Hematopoietic multipotent progenitor cell treated with erythropoietin and hydrocortisone succinate and interleukin-3 and kit ligand, for 15 days (in vitro differentiated cells): ENCODE measurements around the gene ESR2.
"Not testable (repeated sequence)": the region's sequence is repeated elsewhere in the genome, so short reads cannot be mapped to it uniquely, and the experiment has no call there.

Experiments
- DNase-seq: peaks from one replicate; pipeline ENCODE4 v3.0.0-alpha.2; 2015; ENCODE audit warnings: low spot score

ESR2 gene

DNA sequence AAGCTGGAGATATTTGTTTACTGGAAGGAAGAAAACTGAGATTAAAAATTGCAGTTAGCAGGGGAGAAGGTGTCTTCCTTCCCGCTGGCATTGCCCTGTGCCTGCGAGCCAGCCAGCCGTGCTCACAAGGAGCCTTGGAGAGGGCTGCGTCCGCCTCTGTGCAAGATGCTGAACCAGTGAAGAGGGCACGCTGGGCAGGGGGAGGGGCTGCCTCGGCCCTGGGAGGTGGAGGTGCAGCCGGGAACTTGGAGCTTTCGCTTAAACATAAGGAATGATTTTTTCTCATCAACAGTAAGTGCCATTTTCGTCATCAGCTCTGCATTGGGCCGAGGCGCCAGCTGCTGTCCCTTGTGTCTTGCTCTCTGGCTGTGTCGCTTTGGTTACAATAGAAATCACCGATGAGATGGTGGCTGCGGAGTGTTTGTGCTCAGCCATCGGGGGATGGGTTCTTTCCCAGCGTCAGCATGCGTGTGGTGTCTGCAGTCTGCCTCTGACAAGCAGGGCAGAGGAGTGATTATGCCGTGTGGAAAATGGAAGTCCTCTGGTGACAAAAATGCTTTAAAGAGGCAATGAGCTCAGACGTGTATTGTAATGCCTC lies 97.3 kb downstream of the ESR2 start:
- no peak for DNase-seq

DNA sequence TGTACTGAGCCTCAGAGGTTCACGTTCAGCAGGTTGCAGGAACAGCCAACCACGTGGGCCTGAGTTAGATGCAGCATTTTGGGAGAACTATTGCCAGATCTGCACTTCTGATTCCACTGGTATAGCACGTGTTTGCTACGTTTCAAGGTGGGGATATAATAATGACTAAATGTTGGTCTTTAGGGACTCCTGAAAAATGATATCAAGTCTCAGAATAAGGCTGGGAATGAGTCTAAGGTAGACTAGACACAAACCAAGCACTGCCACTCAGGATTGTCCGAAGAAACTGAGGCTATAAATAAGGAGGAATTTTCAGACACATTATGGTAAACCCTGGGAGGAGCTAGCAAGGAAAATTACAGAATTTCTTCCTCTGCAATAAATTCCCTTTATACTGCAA lies 98.1 kb downstream of the ESR2 start:
- DNase-seq: no peak

DNA sequence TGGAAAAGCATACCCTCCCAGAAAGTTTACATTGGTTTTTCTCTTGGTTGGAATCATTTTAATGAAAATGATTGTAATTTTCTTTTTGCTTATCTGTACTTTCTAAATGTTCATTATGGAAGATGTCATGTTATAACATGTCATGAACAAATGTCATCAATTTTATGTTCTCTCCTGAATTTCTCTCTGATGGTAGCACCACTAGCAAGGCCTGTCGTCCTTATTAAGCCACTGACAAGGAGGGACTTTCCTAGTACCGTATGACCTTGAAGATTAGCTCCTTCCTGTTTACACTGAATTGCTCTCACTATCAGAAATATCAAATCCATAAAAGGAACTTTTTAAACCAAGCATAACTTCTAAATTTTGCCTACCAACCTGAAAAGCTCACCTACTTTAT lies 99.0 kb downstream of the ESR2 start:
- DNase-seq: no peak

DNA sequence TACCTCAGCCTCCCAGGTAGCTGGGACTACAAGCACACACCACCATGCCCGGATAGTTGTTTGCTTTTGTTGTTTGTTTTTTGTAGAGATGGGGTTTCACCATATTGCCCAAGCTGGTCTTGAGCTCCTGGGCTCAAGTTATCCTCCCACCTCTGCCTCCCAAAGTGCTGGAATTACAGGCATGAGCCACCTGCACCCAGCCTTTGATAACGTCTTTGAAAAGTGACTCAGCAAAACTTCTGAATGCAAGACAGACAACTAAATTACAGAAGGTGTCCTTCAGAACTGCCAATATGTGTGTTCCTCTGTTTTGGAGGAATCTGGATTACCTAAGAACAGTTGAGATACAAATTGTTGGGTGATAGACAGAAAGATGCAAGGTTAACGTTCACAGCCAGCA lies 99.8 kb downstream of the ESR2 start:
- DNase-seq: no peak

DNA sequence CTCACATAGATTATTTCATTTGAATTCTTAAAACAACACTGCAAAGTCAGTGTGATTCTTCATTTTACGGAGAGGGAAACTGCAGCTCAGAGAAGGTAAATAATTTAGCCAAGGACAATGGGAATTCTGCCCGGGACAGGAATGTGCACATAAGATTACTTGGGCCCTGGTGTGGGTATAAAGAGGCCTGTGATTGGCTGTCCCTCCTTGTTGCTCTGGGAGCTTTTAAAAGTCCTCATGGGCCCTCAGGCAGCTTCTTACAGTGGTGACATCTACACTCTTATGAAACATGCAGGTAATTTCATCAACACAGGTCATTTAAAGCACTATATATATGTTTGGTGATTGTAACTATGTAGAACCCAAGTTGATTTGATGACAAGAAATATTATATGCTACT lies 100.3 kb downstream of the ESR2 start:
- no peak for DNase-seq

DNA sequence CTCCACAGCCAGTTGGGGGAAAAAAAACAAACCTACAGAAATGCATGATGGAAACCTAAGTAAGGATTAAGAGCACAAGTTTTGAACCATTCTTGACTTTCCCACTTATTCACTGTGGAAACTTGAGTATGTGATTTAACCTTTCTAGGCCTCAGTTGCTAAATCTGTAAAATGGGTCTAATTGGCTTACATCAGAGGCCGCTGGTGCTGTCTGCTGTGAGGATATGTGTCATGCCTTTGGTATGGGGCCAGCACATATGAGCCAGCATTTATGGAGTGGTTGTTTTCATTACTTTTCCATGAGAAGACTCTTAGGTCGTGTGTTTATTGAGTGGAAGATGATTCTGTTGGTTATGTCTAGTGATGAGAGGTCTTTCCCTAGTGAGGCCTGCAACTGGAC lies 102.4 kb downstream of the ESR2 start:
- DNase-seq: peak; percentile 10

DNA sequence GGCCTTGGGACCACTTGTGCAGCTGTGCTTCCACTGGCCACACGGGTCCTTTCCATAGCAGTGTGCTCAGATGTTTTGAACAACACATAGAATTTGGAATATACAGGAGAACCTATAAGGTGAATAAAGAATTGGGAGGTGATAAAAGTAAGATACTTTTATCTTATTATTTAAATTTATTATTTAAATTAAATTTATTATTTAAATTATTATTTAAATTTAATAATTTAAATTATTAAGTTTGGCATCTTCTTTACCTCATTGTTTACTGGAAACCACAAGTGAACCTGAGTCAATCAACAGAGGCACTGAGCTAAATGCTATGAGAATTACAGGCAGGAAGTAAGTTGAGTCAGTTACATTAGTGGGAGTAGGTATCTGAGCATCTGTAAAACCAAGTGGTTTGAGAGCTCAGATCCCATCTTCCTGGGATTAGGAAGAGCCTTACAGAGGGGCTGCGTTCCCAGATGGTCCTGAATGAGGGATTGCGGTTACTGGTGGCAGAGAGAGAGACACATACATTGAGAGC lies 103.1 kb downstream of the ESR2 start:
- no peak for DNase-seq

DNA sequence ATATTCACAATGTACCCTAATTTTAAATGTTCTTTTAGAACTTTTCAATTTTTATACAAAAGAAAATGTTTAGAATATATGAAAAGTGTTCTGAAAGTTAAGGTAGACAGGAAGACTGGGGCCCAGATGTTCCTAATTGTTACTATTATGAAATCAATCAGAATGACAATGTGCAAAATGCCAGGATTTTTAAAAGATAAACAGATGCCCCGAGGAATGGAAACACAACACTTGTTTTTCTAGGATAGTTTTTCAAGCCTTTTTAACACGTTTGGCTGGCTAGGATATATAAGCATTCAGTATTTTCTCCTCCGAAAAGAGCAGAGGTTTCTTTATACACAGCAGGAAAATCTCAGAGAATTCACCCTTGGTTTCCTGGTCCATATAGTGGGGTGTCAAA lies 106.8 kb downstream of the ESR2 start:
- no peak for DNase-seq

DNA sequence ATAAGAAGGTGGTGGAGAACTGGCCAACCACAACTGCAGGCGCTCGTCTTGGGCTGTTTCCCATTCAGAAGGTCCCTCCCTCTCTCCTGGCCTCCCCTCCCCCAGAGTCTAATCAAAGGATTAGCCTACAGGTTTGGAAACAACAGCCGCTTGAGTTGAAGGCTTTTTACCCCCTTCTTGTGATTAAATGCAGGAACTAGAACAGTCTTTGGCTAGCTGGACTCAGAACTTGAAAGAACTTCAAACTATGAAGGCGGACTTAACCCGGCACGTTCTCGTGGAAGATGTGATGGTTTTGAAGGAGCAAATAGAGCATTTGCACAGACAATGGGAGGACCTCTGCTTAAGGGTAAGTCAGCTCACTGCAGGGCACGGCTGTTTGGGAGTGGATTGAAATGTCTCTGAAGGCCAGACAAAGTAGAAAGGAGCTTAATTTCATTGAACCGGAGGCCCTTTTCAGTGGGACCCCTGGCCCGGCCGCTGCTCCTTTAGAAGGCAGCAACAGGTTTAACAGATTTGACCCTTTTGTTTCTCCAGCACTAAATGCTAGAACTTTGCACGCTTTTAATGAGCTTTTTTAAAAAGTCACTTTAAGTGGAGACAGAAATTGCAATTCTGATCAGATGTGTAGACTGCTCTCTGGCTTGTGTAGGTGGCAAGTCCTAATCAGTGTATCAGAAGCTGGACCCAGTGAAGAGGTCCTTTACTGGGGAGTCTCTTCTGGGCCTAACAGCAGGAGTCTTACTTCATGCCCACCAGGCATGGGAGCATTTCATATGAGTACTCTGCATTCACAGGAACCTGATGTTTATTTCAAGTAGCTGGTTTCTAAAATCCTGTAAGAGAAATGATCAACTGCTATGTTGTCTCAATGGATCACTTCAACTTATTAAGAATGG lies 107.7 kb downstream of the ESR2 start:
- no peak for DNase-seq

DNA sequence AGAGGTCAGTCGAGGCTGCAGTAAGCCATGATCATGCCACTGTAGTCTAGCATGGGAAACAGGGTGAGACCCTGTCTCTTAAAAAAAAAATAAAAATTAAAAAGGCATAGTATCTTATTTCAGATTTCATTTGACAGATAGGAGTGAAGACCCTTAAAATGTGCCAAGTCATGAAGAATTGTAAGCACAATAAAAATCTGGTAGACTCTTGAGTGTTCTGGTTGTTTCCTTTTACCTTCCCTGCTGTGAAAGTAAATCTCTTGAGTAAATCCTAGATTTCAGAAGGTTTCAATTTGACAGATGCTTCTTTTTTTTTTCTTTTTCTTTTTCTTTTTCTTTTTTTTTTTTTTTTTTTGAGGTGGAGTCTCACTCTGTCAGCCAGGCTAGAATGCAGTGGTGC lies 109.0 kb downstream of the ESR2 start:
- DNase-seq: no peak

DNA sequence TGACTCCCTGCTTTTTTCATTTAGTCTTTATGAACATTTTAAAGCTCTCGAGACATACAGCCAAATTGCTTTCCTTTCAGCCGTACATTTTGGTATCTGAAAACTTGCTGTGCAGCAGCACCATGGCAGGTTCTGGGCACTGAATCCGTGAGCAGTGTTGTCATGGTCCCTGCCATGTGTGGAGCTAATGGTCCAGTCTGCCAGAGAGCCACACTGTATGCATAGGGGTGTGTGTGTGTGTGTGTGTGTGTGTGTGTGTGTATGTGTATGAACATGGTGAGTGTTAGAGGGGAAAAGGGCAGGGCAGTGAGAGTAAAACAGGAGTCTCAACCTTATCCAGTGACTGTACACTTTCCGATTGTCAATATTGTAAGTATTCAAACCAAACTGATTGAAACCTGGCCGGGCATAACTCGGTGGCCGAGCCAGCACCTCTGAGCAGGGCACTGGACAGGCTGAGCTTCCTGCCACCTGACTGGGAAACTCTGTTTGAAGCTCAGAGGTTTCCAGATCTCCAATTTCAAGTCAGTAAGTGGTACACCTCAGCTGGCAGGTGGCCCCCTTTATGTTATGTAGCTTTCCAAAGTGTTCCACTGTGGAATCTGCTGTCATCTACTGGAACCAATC lies 110.0 kb downstream of the ESR2 start:
- DNase-seq: no peak

DNA sequence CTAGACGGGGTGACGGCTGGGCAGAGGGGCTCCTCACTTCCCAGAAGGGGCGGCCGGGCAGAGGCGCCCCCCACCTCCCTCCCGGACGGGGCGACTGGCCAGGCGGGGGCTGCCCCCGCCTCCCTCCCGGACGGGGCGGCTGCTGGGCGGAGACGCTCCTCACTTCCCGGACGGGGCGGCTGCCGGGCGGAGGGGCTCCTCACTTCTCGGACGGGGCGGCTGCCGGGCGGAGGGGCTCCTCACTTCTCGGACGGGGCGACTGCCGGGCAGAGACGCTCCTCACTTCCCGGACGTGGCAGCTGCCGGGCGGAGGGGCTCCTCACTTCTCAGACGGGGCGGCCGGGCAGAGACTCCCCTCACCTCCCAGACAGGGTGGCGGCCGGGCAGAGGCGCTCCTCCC lies 111.3 kb downstream of the ESR2 start:
- not testable (repeated sequence) for DNase-seq

DNA sequence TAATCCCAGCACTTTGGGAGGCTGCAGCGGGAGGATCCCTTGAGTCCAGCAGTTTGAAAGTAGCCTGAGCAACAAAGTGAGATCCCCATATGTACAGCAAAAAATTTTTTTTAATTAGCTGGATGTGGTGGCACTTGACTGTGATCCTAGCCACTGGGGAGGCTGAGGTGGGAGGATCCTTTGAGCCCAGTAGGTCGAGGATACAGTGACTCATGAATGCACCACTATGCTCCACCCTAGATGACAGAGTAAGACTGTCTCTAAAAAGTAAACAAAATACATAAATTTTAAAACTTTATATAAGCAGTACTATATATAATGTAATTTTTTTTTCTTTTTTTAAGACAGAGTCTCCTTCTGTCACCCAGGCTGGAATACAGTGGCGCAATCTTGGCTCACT lies 115.4 kb downstream of the ESR2 start:
- DNase-seq: peak; percentile 12

DNA sequence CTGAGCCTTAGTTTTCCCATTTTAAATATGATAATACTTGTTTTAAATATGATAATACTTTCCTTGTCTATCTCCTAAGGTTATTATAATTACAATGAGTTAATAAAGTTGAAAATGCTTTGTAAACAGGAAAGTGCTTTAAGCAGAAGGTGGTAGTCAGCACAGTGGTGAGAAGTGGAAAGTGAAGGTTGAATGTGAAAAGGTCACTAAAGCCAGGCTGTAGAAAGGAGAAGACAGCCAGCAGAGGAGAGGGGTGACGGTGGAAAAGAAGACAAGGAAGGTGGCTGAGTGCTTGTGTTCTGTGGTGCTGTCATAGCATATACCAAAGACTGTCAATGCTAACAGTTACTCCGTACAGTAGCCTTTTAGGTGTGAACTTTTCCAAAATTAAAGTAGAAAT lies 117.8 kb downstream of the ESR2 start:
- DNase-seq: no peak

DNA sequence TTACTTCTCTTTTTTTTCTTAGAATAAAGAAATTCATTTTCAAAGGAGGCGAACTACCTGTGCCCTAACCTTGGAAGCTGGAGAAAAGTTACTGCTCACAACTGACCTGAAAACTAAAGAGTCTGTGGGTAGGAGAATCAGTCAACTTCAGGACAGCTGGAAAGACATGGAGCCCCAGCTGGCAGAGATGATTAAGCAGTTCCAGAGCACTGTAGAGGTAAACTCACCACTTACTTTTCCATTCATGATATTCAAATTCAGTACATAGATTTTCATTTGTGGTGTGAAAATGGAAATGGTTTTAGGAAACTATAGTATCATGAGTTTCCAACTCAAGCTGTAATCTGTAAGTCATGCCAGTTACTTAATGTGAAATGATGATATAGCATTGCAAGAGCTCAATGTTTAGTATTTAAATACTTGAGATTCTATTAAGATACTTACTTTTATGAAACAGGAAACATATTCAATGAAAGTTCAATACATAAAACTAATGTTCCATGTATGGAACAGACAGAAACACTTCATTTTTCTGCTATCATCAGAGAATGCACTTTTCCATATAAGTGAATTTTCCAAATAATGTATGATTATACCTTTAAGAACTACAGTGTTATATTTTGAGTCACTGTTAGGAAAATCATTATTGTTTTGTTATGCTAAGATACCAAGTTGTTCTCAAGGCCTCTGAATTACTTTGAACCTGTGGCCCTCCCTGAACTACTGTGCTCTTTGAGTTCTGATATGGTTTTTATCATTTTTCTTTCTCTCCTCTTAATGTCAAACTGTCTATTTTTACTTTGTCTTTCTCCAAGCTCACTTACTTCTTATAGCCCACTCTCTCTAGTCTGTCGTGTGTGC lies 119.0 kb downstream of the ESR2 start:
- no peak for DNase-seq

DNA sequence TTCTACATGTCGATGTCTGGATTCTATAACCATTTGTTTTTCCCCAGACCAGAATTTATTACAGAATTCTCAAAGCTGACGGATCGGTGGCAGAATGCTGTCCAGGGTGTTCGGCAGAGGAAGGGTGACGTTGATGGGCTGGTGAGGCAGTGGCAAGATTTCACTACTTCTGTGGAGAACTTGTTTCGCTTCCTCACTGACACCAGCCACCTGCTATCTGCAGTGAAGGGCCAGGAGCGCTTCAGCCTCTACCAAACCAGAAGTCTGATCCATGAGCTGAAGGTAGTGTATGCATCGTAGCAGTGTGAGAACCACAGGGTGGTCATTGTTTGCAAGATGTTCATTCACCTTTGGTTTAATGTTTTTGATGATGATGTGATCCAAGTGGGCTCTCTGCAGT lies 124.0 kb downstream of the ESR2 start:
- no peak for DNase-seq

DNA sequence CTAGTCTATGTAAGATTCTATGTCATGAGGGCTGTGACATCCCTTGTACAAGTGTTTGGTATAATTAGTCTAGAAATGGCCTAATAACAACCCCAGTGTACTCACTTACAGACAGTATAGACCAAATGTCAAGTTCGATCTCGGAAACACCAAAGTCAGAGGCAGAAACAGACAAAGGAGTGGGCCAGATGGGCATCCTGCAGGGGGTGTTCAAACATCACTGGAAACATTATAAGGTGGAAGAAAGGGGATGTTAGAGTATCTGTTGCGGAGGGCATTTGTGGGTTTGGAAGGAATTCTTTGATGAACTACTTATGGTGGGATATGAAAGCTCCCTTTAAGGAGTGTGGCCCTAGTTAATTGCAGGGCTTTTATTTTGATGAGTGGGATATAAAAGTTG lies 134.6 kb downstream of the ESR2 start:
- DNase-seq: no peak

DNA sequence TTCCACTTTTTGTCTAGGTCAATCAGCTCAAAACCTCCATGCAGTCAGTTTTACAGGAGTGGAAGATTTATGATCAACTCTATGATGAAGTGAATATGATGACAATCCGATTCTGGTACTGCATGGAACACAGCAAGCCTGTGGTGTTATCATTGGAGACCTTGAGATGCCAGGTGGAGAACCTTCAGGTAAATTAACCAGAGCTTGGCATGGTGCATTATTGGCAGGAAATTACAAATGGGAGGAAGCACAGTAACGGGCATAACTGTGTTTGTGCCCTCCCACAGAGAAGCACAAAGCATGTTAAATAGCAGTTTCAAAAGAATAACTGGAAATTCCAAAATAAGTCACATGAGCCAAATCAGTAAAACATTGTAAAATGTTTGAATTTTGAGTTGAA lies 135.6 kb downstream of the ESR2 start:
- DNase-seq: no peak

DNA sequence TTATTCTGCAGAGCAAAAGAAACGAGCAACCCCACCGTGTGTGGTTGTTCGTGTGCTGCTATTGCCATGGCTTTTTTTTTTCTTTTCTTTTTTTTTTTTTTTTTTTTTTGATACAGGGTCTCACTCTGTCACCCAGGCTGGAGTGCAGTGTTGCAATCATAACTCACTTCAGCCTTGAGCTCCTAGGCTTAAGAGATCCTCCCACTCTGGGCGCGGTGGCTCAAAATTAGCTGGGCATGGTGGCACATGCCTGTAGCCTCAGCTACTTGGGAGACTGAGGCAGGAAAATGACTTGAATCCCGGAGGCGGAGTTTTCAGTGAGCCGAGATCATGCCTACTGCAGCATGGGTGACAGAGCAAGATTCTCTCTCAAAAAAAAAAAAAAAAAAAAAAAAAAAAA lies 144.2 kb downstream of the ESR2 start:
- no peak for DNase-seq

DNA sequence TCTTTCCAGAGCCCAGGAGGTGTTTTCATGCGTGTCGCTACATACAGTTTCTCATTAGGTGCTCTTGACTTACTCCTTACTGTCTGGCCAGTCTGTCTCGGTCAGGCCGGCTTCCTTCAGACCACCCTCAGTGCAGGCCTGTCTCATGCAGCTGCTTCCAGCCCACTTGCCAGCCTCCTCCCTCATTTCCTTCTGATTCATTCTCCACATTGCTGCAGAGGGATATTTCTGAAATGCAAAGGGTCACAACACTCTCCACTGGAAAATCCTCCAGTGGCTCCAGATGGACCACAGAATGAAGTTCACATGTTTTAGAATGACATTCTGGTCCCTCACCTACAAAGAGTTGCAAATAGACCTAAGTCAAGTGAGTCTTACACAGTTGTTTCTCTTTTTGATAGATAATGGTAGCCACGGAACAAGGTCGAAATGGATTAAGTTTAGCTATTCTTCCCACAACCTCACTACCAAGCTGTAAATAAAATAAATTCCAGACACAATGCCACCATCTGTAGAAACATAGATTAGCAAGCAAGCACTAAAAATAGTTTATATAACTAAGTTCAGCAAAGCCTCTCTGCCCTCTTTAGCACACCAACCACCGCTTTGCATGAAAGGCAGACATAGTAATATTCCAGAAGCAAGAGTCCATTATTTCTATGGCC lies 146.9 kb downstream of the ESR2 start:
- DNase-seq: no peak

DNA sequence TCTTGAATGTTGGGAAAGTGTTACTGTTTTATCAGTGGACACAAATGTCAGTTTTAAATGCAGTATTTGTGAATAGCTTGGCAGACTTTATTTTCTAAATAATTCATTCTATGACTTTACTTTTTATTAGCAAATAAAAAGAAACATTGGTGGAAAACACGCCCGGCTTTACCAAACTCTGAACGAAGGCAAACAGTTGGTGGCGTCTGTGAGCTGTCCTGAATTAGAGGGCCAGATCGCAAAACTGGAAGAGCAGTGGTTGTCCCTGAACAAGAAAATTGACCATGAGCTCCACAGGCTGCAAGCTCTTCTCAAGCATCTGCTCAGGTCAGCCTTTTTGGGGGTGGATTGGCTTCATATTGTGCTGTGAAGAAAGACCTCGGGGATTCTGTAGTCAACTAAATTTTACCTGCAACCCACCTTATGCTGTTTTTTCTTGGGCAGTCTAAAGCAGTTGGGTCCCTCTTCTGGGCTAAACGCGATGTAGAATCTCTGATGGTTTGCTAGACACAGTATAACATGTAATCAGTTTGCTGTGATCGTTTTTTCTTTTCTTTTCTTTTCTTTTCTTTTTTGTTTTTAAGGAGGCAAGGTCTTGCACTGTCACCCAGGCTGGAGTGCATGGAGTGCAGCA lies 156.4 kb downstream of the ESR2 start:
- DNase-seq: no peak
